Neuron (in vitro differentiated cells): ENCODE results near the gene YOD1.

Experiments
- H2AFZ ChIP-seq: one replicate; pipeline ENCODE4 v1.6.1; 2013; ENCODE audit warnings: low read depth, mild to moderate bottlenecking, inconsistent platforms, low read length, moderate library complexity
- H3K27me3 ChIP-seq: one replicate; pipeline ENCODE4 v1.6.1; 2013; ENCODE audit warnings: low read length; ENCODE audit not compliant: insufficient read depth
- H3K36me3 ChIP-seq: one replicate; pipeline ENCODE4 v1.6.1; 2013; ENCODE audit warnings: low read length; ENCODE audit not compliant: insufficient read depth
- H3K4me1 ChIP-seq: one replicate; pipeline ENCODE4 v1.6.1; 2013; ENCODE audit warnings: low read length; ENCODE audit not compliant: insufficient read depth
- H3K4me3 ChIP-seq: 2 replicates; pipeline ENCODE4 v1.5.1; 2013; ENCODE audit warnings: mild to moderate bottlenecking, low read length, moderate library complexity
- H3K9me3 ChIP-seq: one replicate; pipeline ENCODE4 v1.6.1; 2013; ENCODE audit warnings: low read length

The YOD1 gene

DNA sequence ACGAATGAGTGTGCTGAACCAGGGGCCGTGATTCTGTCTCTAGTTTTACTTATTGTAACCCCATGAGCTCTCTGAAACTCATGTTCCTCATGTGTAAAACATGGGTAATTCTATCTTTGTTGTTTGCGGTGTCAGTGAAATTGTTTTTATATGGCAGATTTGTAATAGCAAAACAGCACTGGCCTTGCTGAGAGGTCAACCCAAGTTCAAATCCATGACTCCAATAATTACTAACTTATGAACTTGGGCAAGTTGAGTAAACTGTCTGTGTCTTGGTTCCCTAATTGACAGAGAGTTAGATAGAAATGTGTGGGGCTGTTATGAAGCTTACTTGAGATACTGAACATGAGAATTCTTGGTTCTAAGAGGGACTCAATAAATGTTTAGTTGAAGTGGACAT lies 36.3 kb downstream of the YOD1 start:
- H3K36me3 ChIP-seq, result no peaks in the 10 kb centered on the region
- no peak overlapping the region for H2AFZ ChIP-seq
- H3K9me3 ChIP-seq, result no peaks in the 10 kb centered on the region
- H3K4me3 ChIP-seq, result no peak overlapping the region
- H3K4me1 ChIP-seq, result no peaks in the 10 kb centered on the region
- H3K27me3 ChIP-seq, result peaks cover 24% of the 10 kb centered on the region

DNA sequence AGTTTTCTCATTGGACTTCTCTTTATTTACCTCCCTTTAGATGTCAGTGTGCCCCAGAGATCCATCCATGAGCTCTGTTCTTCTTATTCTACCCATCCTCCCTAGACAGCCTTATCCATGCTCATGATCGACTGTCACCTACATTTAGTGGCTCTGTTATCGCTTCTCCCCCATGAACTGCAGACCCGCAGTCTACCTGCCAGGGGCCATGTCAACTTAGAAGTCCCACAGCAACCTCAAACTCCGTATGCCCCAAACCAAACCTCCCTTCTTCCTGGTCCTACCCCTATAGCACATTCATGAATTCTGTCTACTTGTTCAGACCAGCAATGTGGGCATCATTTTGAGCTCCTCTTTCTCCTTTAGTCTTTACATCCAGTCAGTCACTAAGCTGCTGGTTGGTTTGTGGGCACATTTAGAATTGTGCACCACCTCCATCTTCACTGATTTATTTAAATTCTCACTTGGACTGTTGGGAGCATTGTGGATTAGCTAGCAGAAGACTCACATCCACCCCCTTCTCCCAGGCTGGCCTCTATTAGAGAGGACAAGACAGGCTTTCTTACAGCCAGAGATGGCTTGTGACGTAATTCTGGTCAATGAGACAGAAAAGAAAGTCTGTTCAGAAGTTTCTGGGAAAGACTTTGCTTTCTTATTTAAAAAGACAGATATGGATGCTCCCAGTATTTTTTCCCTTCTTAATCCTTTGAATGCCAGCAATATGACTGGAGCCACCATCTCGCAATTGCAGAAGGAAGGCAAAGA lies 37.5 kb downstream of the YOD1 start:
- no peaks in the 10 kb centered on the region for H3K9me3 ChIP-seq
- H3K27me3 ChIP-seq, result peaks cover 32% of the 10 kb centered on the region
- no peaks in the 10 kb centered on the region for H3K36me3 ChIP-seq
- no peak overlapping the region for H3K4me3 ChIP-seq
- H2AFZ ChIP-seq, result no peak overlapping the region
- no peaks in the 10 kb centered on the region for H3K4me1 ChIP-seq

DNA sequence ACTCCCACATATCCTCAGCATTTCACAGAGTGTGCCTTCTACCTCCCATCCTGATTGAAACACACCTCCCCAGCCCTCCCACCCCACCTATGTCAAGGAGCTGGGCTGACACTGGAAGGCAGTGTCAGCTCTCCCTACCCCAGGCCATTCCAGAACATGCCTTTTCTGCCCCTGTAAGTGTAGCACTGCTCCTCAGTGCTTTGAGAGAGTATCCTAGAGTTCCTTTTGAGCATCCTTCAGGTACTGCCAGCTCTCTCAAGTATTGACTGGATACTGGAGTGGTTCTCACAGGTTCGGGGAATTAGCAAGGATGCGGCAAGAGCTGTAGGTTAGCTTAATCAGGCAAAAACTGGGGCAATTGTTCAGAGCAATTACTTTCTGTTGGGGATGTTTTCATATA lies 40.3 kb downstream of the YOD1 start:
- no peaks in the 10 kb centered on the region for H3K9me3 ChIP-seq
- H3K27me3 ChIP-seq, result peaks cover 41% of the 10 kb centered on the region
- H2AFZ ChIP-seq, result no peak overlapping the region
- no peaks in the 10 kb centered on the region for H3K36me3 ChIP-seq
- no peak overlapping the region for H3K4me3 ChIP-seq
- no peaks in the 10 kb centered on the region for H3K4me1 ChIP-seq

DNA sequence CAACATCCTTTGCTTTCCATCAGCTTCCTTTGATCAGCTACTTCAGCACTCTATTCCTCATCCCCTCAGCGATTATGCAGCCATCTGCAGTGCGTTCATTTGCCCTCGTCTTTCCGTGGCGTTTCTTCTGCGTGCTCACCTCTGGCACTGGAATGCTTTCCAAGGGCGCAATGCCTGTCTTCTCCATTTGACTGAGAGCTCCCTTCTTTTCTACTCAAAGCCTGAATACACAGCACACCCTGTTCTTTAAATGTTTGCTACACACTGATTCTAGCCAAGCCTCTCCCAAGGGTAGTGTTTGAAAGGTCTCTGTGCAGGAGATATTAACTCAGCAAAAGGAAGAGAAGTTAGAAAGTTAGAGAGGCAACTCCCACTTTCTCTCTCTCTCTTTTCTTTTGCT lies 41.1 kb downstream of the YOD1 start:
- Histone ChIP-seq H3K36me3 (no peaks in the 10 kb centered on the region), H2AFZ (no peak overlapping the region), H3K4me1 (no peaks in the 10 kb centered on the region), H3K27me3 (peaks cover 38% of the 10 kb centered on the region), H3K4me3 (no peak overlapping the region), H3K9me3 (no peaks in the 10 kb centered on the region)

DNA sequence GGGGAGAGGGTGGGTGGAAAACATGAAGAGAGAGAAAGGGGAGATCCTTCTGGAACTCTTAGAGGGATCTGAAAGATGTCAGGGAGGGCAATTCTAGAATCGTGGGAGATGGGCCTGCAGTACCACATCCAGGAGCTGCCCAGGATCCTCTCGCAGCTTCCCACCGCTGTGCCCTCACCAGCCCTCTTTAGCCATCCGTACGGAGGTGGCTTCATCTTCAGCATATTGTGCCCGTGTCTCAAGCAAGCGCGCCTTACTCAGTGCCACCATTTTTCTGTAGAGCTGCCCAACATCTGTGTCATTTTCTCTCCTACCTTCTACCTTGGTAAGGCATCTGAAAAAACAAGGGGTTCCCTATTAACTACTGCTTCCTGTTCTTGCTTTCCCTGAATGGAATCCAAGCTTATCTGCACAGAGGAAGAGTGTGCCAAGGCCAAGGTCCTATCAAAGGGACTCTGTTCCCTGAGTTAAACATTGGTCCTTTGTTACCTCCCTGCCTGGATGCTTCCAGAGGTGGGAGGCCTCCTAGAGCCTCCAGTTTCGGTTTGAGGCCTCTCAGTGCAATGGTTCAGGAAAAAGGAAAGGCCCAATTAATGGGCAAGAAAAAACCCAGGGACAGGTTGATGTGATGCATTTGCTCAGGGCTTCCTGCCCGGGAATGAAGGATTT lies 41.7 kb downstream of the YOD1 start:
- H3K4me1 ChIP-seq, result no peaks in the 10 kb centered on the region
- H2AFZ ChIP-seq, result no peak overlapping the region
- H3K4me3 ChIP-seq, result no peak overlapping the region
- peaks cover 38% of the 10 kb centered on the region for H3K27me3 ChIP-seq
- H3K36me3 ChIP-seq, result no peaks in the 10 kb centered on the region
- H3K9me3 ChIP-seq, result no peaks in the 10 kb centered on the region

DNA sequence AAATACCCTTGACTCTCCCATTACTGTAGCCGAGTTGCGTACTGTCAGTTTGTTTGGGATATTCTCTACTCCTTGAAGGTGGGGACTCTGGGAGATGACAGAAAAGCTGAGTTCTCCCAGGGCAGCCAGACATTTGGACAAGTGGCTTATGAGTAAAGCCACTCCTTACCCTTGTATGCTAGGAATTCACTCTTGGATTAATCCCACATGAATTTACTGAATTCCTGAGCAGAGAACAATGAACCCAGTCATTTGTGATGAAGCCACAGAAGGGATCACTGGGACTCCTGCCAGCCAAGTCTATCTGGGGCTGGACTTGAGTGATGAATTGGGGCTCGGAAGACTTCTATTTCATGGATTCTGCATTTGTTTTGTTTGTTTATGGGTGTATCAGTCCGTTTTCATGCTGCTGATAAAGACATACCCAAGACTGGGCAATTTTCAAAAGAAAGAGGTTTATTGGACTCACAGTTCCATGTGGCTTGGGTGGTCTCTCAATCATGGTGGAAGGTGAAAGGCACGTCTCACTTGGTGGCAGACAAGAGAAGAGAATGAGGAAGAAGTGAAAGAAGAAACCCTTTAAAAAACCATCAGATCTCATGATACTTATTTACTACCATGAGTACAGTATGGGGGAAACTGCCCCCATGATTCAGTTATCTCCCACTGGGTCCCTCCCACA lies 43.5 kb downstream of the YOD1 start:
- H2AFZ ChIP-seq, result no peak overlapping the region
- H3K27me3 ChIP-seq, result peaks cover 41% of the 10 kb centered on the region
- H3K9me3 ChIP-seq, result no peaks in the 10 kb centered on the region
- no peaks in the 10 kb centered on the region for H3K36me3 ChIP-seq
- H3K4me1 ChIP-seq, result no peaks in the 10 kb centered on the region
- no peak overlapping the region for H3K4me3 ChIP-seq

DNA sequence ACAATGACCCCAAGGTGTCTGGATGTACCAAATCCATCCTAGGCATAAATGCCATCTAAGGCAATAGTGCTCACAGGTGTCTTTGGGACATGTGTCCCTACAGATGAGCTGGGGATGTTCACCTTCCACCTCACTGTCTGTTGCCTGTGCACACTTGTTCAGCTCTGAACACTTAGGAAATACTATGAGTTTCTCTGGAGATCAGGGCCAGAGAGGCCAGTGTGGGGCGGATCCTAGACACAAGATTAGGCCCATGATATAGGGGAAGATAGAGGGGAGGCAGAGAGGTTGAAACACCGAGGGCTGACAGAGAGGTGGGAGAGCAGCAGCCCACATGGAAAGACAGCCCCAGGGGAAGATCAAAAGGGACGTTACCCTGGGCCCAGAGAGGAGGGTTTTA lies 44.1 kb downstream of the YOD1 start:
- H3K36me3 ChIP-seq, result no peaks in the 10 kb centered on the region
- H3K27me3 ChIP-seq, result peaks cover 41% of the 10 kb centered on the region
- no peaks in the 10 kb centered on the region for H3K9me3 ChIP-seq
- no peak overlapping the region for H2AFZ ChIP-seq
- no peaks in the 10 kb centered on the region for H3K4me1 ChIP-seq
- no peak overlapping the region for H3K4me3 ChIP-seq

DNA sequence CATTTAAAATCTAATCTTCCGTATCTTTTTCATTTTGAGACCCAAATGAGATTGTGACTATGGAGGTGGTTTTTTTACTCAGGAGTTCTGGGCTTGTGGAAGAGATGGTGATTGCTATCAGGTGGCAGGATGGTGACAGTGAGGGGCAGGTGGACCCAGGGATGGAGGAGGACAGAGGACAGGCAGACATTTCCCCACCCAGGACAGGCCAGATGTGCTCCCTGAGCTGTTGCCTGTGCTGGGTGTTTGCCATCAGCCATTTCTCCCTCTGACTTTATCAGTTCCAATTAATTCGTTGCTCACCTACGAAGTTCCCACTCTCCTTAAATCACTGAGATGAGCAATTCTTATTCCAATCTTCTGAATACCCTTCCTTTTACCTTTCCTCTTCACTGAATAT lies 44.9 kb downstream of the YOD1 start:
- no peak overlapping the region for H3K4me3 ChIP-seq
- H3K27me3 ChIP-seq, result peaks cover 45% of the 10 kb centered on the region
- no peaks in the 10 kb centered on the region for H3K9me3 ChIP-seq
- no peak overlapping the region for H2AFZ ChIP-seq
- H3K36me3 ChIP-seq, result no peaks in the 10 kb centered on the region
- no peaks in the 10 kb centered on the region for H3K4me1 ChIP-seq

DNA sequence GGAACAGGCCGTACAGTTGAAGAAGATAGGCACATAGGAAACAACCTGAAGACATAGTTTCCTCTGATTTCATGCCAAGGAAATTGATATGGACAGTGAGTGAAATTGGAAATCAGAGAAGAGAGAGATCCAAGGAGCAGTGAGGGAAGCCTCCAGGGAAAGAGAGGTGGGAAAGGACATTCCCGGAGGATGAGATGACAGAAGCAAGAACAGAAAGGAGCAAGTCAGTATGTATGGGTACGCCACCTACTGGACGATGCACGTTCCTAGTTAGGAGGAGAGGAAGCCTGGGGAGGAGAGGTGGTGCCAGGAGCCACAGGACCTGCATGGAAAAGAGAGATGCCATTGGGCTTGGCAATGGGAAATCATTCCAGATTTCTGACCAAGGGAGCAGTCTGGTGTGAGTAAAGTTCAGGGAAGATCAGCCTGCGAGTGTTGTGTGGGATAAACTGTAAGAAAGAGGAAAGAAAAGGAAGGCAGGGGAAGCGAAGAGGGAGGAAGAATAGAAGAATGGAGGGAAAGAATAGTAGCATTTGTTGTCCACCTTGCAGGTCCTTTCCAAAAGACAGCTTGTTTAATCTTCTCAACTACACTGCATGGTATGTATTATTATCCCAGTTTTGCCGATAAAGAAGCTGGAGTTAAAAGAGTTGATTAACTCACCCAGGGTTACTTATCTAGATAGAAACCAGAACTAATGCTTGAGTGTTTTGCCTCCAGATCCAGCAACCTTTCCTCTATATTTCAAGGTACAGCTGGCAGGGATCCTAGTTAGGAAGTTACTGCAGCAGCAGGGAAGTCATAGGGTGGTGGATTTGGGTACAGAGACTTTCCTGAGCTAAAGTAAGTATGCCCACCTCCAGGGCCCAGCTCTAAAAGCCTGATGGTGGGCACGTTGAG lies 45.8 kb downstream of the YOD1 start:
- Histone ChIP-seq H3K4me1 (no peaks in the 10 kb centered on the region), H3K36me3 (no peaks in the 10 kb centered on the region), H3K9me3 (no peaks in the 10 kb centered on the region), H2AFZ (no peak overlapping the region), H3K4me3 (no peak overlapping the region), H3K27me3 (peaks cover 40% of the 10 kb centered on the region)

DNA sequence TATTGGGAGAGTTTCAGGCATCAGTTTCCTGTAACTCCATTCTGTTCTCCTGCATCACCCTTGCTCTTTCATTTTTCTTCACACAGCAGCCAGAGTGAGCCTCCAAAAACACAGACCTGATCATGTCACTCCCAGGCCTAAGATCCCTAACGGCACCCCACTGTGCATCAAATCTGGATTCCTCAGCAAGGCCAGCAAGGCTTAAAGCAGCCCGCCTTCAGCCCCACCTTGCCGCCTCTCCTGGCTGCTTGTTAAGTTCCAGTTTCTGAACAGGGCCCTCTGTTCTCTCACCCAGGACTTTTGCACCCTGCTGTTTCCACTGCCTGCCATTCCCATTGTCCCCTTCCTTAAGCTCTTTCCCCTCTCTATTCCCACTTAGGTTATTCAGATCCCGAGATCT lies 47.8 kb downstream of the YOD1 start:
- no peaks in the 10 kb centered on the region for H3K9me3 ChIP-seq
- peaks cover 24% of the 10 kb centered on the region for H3K27me3 ChIP-seq
- no peak overlapping the region for H3K4me3 ChIP-seq
- no peaks in the 10 kb centered on the region for H3K36me3 ChIP-seq
- H2AFZ ChIP-seq, result no peak overlapping the region
- H3K4me1 ChIP-seq, result no peaks in the 10 kb centered on the region

DNA sequence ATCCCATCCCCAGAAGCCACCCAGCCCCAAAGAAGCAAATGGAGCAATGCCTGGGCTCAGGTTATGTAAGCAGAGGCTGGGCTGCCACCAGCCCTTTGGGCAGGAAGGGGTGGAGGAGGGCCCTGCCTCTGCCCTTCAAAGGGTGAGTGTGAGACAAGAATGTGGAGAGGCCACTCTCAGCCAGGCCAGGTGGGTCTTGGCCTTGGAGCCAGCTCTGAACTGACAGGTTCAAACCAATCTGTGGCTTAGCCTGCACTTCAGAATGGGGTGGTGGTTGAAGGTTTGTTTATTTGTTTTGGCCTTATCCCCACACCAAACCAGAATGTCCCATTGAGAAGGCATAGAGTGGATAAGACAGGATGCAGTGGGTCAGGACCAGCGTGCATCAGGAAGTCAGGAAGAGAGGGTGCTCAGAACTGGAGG lies 48.3 kb downstream of the YOD1 start:
- no peaks in the 10 kb centered on the region for H3K36me3 ChIP-seq
- H3K27me3 ChIP-seq, result peaks cover 22% of the 10 kb centered on the region
- H3K9me3 ChIP-seq, result no peaks in the 10 kb centered on the region
- no peaks in the 10 kb centered on the region for H3K4me1 ChIP-seq
- H2AFZ ChIP-seq, result no peak overlapping the region
- H3K4me3 ChIP-seq, result no peak overlapping the region

DNA sequence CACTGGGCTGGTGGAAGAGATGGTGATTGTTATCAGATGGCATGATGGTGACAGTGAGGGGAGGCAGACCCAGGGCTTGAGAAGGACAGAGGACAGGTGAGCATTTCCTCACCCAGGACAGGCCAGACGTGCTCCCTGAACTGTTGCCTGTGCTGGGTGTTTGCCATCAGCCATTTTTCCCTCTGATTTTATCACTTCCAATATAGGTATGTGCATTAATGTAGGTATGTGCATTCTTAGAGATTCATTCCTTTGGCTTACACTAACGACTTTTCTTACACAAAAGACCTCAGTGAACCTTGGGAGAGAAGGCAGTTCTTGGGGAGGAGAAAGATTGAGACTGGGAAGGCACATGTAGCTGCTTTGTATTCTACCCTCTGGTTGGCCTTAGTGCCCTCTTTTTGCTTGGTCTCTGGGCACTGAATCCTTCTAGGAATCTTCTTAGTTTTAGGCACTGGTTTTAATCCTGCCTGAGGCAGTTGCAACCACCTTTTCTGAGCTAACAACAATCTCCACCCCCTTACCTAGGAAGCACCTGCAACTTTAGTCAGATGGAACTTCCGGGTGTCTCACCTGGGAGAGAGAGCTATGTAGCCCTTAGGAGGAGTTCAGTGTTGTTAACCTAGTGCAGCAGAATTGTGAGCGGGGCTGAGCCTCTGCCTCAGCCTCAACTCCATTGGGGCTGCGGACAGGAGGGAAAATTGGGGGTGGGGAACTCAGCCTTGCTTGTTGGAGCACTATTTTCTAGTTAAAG lies 49.3 kb downstream of the YOD1 start:
- Histone ChIP-seq H3K36me3 (no peaks in the 10 kb centered on the region), H2AFZ (no peak overlapping the region), H3K9me3 (no peaks in the 10 kb centered on the region), H3K4me1 (no peaks in the 10 kb centered on the region), H3K27me3 (peaks cover 15% of the 10 kb centered on the region), H3K4me3 (no peak overlapping the region)
